Mucosa of rectum (tissue), 2 donors: ENCODE results near the gene RAB24.

Experiments
- H3K27ac ChIP-seq, 2 donors: one replicate each; pipeline ENCODE4 v1.7.0; 2013; ENCODE audit warnings: inconsistent platforms in 2 of 2, low read depth in 2 of 2, low read length in 2 of 2
- H3K27me3 ChIP-seq, 2 donors: one replicate each; pipeline ENCODE4 v1.7.0; 2013; ENCODE audit warnings: low read length in 2 of 2; ENCODE audit not compliant: control insufficient read depth in 2 of 2, insufficient read depth in 2 of 2
- H3K36me3 ChIP-seq, 2 donors: one replicate each; pipeline ENCODE4 v1.7.0; 2013; ENCODE audit warnings: low read length in 2 of 2; ENCODE audit not compliant: control insufficient read depth in 2 of 2, insufficient read depth in 2 of 2
- H3K4me1 ChIP-seq, 2 donors: one replicate each; pipeline ENCODE4 v1.7.0; 2013; ENCODE audit warnings: low read length in 2 of 2, mild to moderate bottlenecking in 1 of 2; ENCODE audit not compliant: control insufficient read depth in 2 of 2, insufficient read depth in 2 of 2
- H3K4me3 ChIP-seq, 2 donors: one replicate each; pipeline ENCODE4 v1.7.0; 2013; ENCODE audit warnings: low read length in 2 of 2
- H3K9ac ChIP-seq, 2 donors: one replicate each; pipeline ENCODE4 v1.7.0; 2013; ENCODE audit warnings: low read length in 2 of 2, low read depth in 1 of 2, mild to moderate bottlenecking in 1 of 2
- H3K9me3 ChIP-seq, 2 donors: one replicate each; pipeline ENCODE4 v1.7.0; 2013; ENCODE audit warnings: low read length in 2 of 2; ENCODE audit not compliant: control insufficient read depth in 2 of 2
- donor health status: healthy.
- donor health status: Normal muscosa, but diverticular disease.

The RAB24 gene

GRCh38 chr5:177295924-177296323 lies 7.6 kb downstream of the RAB24 start:
- peaks cover 47 to 55% of the 10 kb centered on the region in 2 donors for H3K36me3 ChIP-seq
- no peak overlapping the region for H3K4me3 ChIP-seq
- H3K9me3 ChIP-seq: no peaks in the 10 kb centered on the region
- H3K27me3 ChIP-seq: no peaks in the 10 kb centered on the region
- H3K9ac ChIP-seq: peak overlapping the region in 1 of 2 donors; percentile 4
- H3K27ac ChIP-seq: no peak overlapping the region
- H3K4me1 ChIP-seq: peaks cover 29 to 34% of the 10 kb centered on the region in 2 donors

- peaks cover 18 to 22% of the 10 kb centered on the region in 2 donors for H3K4me1 ChIP-seq
- H3K27me3 ChIP-seq: no peaks in the 10 kb centered on the region
- no peak overlapping the region for H3K9ac ChIP-seq
- H3K27ac ChIP-seq: no peak overlapping the region
- H3K4me3 ChIP-seq: no peak overlapping the region
- H3K9me3 ChIP-seq: no peaks in the 10 kb centered on the region
- peaks cover 48 to 61% of the 10 kb centered on the region in 2 donors for H3K36me3 ChIP-seq
These were observed 8.9 kb downstream of the RAB24 start for GRCh38 chr5:177294632-177295031.

GRCh38 chr5:177293819-177294581 lies 9.5 kb downstream of the RAB24 start:
- Histone ChIP-seq H3K36me3 (peaks cover 53 to 67% of the 10 kb centered on the region in 2 donors), H3K4me1 (peaks cover 14 to 16% of the 10 kb centered on the region in 2 donors), H3K9me3 (no peaks in the 10 kb centered on the region), H3K27ac (no peak overlapping the region), H3K4me3 (no peak overlapping the region), H3K27me3 (no peaks in the 10 kb centered on the region), H3K9ac (no peak overlapping the region)

- Histone ChIP-seq H3K9me3 (no peaks in the 10 kb centered on the region), H3K4me1 (peaks cover 6 to 11% of the 10 kb centered on the region in 2 donors), H3K4me3 (no peak overlapping the region), H3K27me3 (no peaks in the 10 kb centered on the region), H3K27ac (no peak overlapping the region), H3K9ac (no peak overlapping the region), H3K36me3 (peaks cover 60 to 77% of the 10 kb centered on the region in 2 donors)
These were observed 11.8 kb downstream of the RAB24 start for GRCh38 chr5:177291735-177292134.

GRCh38 chr5:177290816-177291596 lies 12.5 kb downstream of the RAB24 start:
- Histone ChIP-seq H3K27me3 (no peaks in the 10 kb centered on the region), H3K36me3 (peaks cover 65 to 75% of the 10 kb centered on the region in 2 donors), H3K4me3 (no peak overlapping the region), H3K4me1 (peaks cover 0 to 4% of the 10 kb centered on the region in 2 donors), H3K27ac (no peak overlapping the region), H3K9ac (no peak overlapping the region), H3K9me3 (no peaks in the 10 kb centered on the region)

GRCh38 chr5:177288191-177288590 lies 15.3 kb downstream of the RAB24 start:
- no peaks in the 10 kb centered on the region for H3K27me3 ChIP-seq
- H3K27ac ChIP-seq: no peak overlapping the region
- H3K36me3 ChIP-seq: peaks cover 56 to 72% of the 10 kb centered on the region in 2 donors
- no peaks in the 10 kb centered on the region for H3K4me1 ChIP-seq
- H3K9me3 ChIP-seq: no peaks in the 10 kb centered on the region
- H3K9ac ChIP-seq: no peak overlapping the region
- H3K4me3 ChIP-seq: no peak overlapping the region

- Histone ChIP-seq H3K27ac (no peak overlapping the region), H3K36me3 (peaks cover 28% of the 10 kb centered on the region in 2 donors), H3K9ac (no peak overlapping the region), H3K4me1 (no peaks in the 10 kb centered on the region), H3K4me3 (no peak overlapping the region), H3K9me3 (no peaks in the 10 kb centered on the region), H3K27me3 (no peaks in the 10 kb centered on the region)
These were observed 26.6 kb downstream of the RAB24 start for GRCh38 chr5:177276886-177277285.

- H3K27me3 ChIP-seq: no peaks in the 10 kb centered on the region
- no peak overlapping the region for H3K9ac ChIP-seq
- no peak overlapping the region for H3K27ac ChIP-seq
- no peaks in the 10 kb centered on the region for H3K4me1 ChIP-seq
- H3K4me3 ChIP-seq: no peak overlapping the region
- H3K9me3 ChIP-seq: no peaks in the 10 kb centered on the region
- peaks cover 27 to 28% of the 10 kb centered on the region in 2 donors for H3K36me3 ChIP-seq
These were observed 27.6 kb downstream of the RAB24 start for GRCh38 chr5:177275883-177276282.

- H3K9ac ChIP-seq: no peak overlapping the region
- H3K27me3 ChIP-seq: no peaks in the 10 kb centered on the region
- H3K4me3 ChIP-seq: no peak overlapping the region
- H3K9me3 ChIP-seq: no peaks in the 10 kb centered on the region
- no peak overlapping the region for H3K27ac ChIP-seq
- peaks cover 36 to 47% of the 10 kb centered on the region in 2 donors for H3K36me3 ChIP-seq
- no peaks in the 10 kb centered on the region for H3K4me1 ChIP-seq
These were observed 32.4 kb downstream of the RAB24 start for GRCh38 chr5:177271113-177271512.

GRCh38 chr5:177270653-177271052 lies 32.9 kb downstream of the RAB24 start:
- Histone ChIP-seq H3K9me3 (no peaks in the 10 kb centered on the region), H3K36me3 (peaks cover 39 to 47% of the 10 kb centered on the region in 2 donors), H3K4me1 (no peaks in the 10 kb centered on the region), H3K27ac (no peak overlapping the region), H3K4me3 (no peak overlapping the region), H3K27me3 (no peaks in the 10 kb centered on the region), H3K9ac (no peak overlapping the region)
